WTC11 (cell line): ENCODE results near the gene CADM1. TPM values are rescaled to one million over a fixed set of nuclear protein-coding genes. Genes with fewer than 3 reads are reported as not detected.

ENCODE experiments used
- ATAC-seq: fragments of 200-7000 bp; cut with Tn5 transposase; 2 replicates; pipeline ENCODE4 v1.10.0; 2021; ENCODE audit warnings: mild to moderate bottlenecking, moderate library complexity
- CTCF ChIA-PET: fragments of 300-600 bp; sonication (Branson Sonifier 250); formaldehyde crosslinking; loops from one replicate; lab custom pipeline; 2021; ENCODE audit warnings: antibody characterized with exemption; lab: Charles Lee
- POLR2A ChIA-PET: fragments of 350-600 bp; sonication (Branson Sonifier 250); formaldehyde crosslinking; loops from one replicate; lab custom pipeline; 2021; ENCODE audit warnings: antibody characterized with exemption; lab: Charles Lee
- DNase-seq: peaks from one replicate; pipeline ENCODE4 v3.0.0; 2021; ENCODE audit warnings: low spot score
- H3K27ac Mint-ChIP-seq: 2 replicates; pipeline ENCODE4 v1.8.0; 2021; ENCODE audit warnings: mixed read lengths
- H3K27me3 Mint-ChIP-seq: 2 replicates; pipeline ENCODE4 v1.8.0; 2021; ENCODE audit warnings: low read depth, mild to moderate bottlenecking, moderate library complexity, mixed read lengths
- H3K36me3 Mint-ChIP-seq: 2 replicates; pipeline ENCODE4 v1.8.0; 2021; ENCODE audit warnings: mixed read lengths
- H3K4me1 Mint-ChIP-seq: 2 replicates; pipeline ENCODE4 v1.8.0; 2022; ENCODE audit warnings: mixed read lengths
- H3K4me3 Mint-ChIP-seq: 2 replicates; pipeline ENCODE4 v1.8.0; 2021; ENCODE audit warnings: mild to moderate bottlenecking, moderate library complexity, mixed read lengths
- H3K9me3 Mint-ChIP-seq: 2 replicates; pipeline ENCODE4 v1.8.0; 2021; ENCODE audit warnings: mixed read lengths
- AR ChIP-seq: fragments of 250-450 bp; sonication (Bioruptor Pico); IDR thresholded peaks from 2 replicates; pipeline ENCODE4 v1.9.0; 2021; ENCODE audit warnings: mild to moderate bottlenecking
- CREB1 ChIP-seq: sonication (generic); formaldehyde crosslinking; IDR thresholded peaks from 2 replicates; pipeline ENCODE4 v1.8.0; 2023; ENCODE audit warnings: mild to moderate bottlenecking, missing genetic modification reagents
- ELF4 ChIP-seq: sonication (generic); formaldehyde crosslinking; IDR thresholded peaks from 2 replicates; pipeline ENCODE4 v1.8.1; 2022; ENCODE audit warnings: low read depth, mild to moderate bottlenecking, moderate library complexity, missing genetic modification reagents
- ESRRA ChIP-seq: sonication (generic); formaldehyde crosslinking; IDR thresholded peaks from 2 replicates; pipeline ENCODE4 v1.8.1; 2022; ENCODE audit warnings: mild to moderate bottlenecking, missing genetic modification reagents, borderline replicate concordance
- FOXP1 ChIP-seq: sonication (generic); formaldehyde crosslinking; IDR thresholded peaks from 2 replicates; pipeline ENCODE4 v1.8.0; 2022; ENCODE audit warnings: missing genetic modification reagents, mild to moderate bottlenecking, moderate library complexity, borderline replicate concordance
- GABPB1 ChIP-seq: sonication (generic); formaldehyde crosslinking; IDR thresholded peaks from 2 replicates; pipeline ENCODE4 v1.8.1; 2023; ENCODE audit warnings: mild to moderate bottlenecking, missing genetic modification reagents
- IRF2 ChIP-seq: sonication (generic); formaldehyde crosslinking; IDR thresholded peaks from 2 replicates; pipeline ENCODE4 v1.8.0; 2022; ENCODE audit warnings: low read depth, missing genetic modification reagents, borderline replicate concordance
- JUN ChIP-seq: sonication (generic); formaldehyde crosslinking; IDR thresholded peaks from 2 replicates; pipeline ENCODE4 v1.8.0; 2023; ENCODE audit warnings: mild to moderate bottlenecking, missing genetic modification reagents
- MXD4 ChIP-seq: fragments of 250-450 bp; sonication (Bioruptor Pico); IDR thresholded peaks from 2 replicates; pipeline ENCODE4 v1.8.0; 2021; ENCODE audit warnings: mild to moderate bottlenecking, moderate library complexity, borderline replicate concordance
- NFATC4 ChIP-seq: fragments of 250-450 bp; sonication (Bioruptor Pico); IDR thresholded peaks from 2 replicates; pipeline ENCODE4 v1.9.0; 2021; ENCODE audit warnings: mild to moderate bottlenecking
- NFE2L1 ChIP-seq: sonication (generic); formaldehyde crosslinking; IDR thresholded peaks from 2 replicates; pipeline ENCODE4 v1.8.1; 2023; ENCODE audit warnings: missing genetic modification reagents
- NR2C2 ChIP-seq: sonication (generic); formaldehyde crosslinking; IDR thresholded peaks from 2 replicates; pipeline ENCODE4 v1.8.0; 2022; ENCODE audit warnings: mild to moderate bottlenecking, missing genetic modification reagents
- ZBTB21 ChIP-seq: sonication (generic); formaldehyde crosslinking; IDR thresholded peaks from 2 replicates; pipeline ENCODE4 v1.8.1; 2023; ENCODE audit warnings: mild to moderate bottlenecking, missing genetic modification reagents, borderline replicate concordance
- ZNF219 ChIP-seq: sonication (generic); formaldehyde crosslinking; IDR thresholded peaks from 2 replicates; pipeline ENCODE4 v1.8.0; 2023; ENCODE audit warnings: missing genetic modification reagents, mild to moderate bottlenecking, borderline replicate concordance
- ZNF263 ChIP-seq: sonication (generic); formaldehyde crosslinking; IDR thresholded peaks from 2 replicates; pipeline ENCODE4 v1.8.1; 2022; ENCODE audit warnings: low read depth, mild to moderate bottlenecking, moderate library complexity, missing genetic modification reagents
- ZNF317 ChIP-seq: sonication (generic); formaldehyde crosslinking; IDR thresholded peaks from 2 replicates; pipeline ENCODE4 v1.8.1; 2023; ENCODE audit warnings: low read depth, mild to moderate bottlenecking, moderate library complexity, missing genetic modification reagents, borderline replicate concordance
- total RNA-seq: library from RNA; stranded (reverse); gene quantifications from 3 replicates; pipeline ENCODE4 v1.2.3, GENCODE V29; 2021
- TF ChIP-seq, protein P1 (sequence below): sonication (generic); formaldehyde crosslinking; IDR thresholded peaks from 2 replicates; pipeline ENCODE4 v1.8.1; 2022; ENCODE audit warnings: missing genetic modification reagents, borderline replicate concordance
- TF ChIP-seq, protein P2 (sequence below): sonication (generic); formaldehyde crosslinking; IDR thresholded peaks from 2 replicates; pipeline ENCODE4 v1.8.1; 2022; ENCODE audit warnings: low read depth, mild to moderate bottlenecking, moderate library complexity, missing genetic modification reagents, borderline replicate concordance
- TF ChIP-seq, protein P3 (sequence below): fragments of 250-450 bp; sonication (Bioruptor Pico); IDR thresholded peaks from 2 replicates; pipeline ENCODE4 v1.9.0; 2021; ENCODE audit warnings: mild to moderate bottlenecking, borderline replicate concordance
- TF ChIP-seq, protein P4 (sequence below): sonication (generic); formaldehyde crosslinking; IDR thresholded peaks from 2 replicates; pipeline ENCODE4 v1.8.1; 2023; ENCODE audit warnings: mild to moderate bottlenecking, missing genetic modification reagents, borderline replicate concordance

The CADM1 gene
- total RNA-seq, 1 experiment from 2014 or later: 26.8 TPM

DNA sequence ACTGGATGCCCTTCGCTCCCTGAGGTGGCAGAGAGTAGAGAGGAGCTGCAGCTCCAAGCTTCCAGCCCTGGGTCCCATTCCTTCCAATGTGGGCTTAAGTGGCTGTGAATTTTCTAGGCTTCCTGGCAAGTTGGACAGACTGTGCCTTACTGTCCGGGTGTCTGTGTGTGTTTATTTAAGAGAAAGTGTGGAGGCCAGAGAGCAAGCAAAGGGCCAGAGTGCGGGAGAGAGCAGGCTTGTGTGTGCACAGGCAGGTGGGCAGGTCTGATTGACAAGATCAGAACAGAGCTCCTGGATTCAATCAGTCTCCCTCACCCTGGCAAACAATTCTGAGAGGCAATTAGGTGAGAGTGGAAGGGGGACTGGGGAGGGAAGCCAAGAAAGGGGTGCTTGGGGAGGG, 347.0 kb downstream of the CADM1 start:
- no peak overlapping the region for H3K4me3 Mint-ChIP-seq
- no peak for ATAC-seq
- no peak for DNase-seq
- POLR2A ChIA-PET: no interaction called here
- TF ChIP-seq, protein P1, sequence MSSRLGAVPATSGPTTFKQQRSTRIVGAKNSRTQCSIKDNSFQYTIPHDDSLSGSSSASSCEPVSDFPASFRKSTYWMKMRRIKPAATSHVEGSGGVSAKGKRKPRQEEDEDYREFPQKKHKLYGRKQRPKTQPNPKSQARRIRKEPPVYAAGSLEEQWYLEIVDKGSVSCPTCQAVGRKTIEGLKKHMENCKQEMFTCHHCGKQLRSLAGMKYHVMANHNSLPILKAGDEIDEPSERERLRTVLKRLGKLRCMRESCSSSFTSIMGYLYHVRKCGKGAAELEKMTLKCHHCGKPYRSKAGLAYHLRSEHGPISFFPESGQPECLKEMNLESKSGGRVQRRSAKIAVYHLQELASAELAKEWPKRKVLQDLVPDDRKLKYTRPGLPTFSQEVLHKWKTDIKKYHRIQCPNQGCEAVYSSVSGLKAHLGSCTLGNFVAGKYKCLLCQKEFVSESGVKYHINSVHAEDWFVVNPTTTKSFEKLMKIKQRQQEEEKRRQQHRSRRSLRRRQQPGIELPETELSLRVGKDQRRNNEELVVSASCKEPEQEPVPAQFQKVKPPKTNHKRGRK (CRISPR knock-in tag): no peak
- TF ChIP-seq, protein P2, sequence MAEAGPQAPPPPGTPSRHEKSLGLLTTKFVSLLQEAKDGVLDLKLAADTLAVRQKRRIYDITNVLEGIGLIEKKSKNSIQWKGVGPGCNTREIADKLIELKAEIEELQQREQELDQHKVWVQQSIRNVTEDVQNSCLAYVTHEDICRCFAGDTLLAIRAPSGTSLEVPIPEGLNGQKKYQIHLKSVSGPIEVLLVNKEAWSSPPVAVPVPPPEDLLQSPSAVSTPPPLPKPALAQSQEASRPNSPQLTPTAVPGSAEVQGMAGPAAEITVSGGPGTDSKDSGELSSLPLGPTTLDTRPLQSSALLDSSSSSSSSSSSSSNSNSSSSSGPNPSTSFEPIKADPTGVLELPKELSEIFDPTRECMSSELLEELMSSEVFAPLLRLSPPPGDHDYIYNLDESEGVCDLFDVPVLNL (CRISPR knock-in tag): no peak
- TF ChIP-seq FOXP1 (no peak), MXD4 (CRISPR knock-in tag) (no peak), IRF2 (CRISPR knock-in tag) (no peak)
- TF ChIP-seq, protein P3, sequence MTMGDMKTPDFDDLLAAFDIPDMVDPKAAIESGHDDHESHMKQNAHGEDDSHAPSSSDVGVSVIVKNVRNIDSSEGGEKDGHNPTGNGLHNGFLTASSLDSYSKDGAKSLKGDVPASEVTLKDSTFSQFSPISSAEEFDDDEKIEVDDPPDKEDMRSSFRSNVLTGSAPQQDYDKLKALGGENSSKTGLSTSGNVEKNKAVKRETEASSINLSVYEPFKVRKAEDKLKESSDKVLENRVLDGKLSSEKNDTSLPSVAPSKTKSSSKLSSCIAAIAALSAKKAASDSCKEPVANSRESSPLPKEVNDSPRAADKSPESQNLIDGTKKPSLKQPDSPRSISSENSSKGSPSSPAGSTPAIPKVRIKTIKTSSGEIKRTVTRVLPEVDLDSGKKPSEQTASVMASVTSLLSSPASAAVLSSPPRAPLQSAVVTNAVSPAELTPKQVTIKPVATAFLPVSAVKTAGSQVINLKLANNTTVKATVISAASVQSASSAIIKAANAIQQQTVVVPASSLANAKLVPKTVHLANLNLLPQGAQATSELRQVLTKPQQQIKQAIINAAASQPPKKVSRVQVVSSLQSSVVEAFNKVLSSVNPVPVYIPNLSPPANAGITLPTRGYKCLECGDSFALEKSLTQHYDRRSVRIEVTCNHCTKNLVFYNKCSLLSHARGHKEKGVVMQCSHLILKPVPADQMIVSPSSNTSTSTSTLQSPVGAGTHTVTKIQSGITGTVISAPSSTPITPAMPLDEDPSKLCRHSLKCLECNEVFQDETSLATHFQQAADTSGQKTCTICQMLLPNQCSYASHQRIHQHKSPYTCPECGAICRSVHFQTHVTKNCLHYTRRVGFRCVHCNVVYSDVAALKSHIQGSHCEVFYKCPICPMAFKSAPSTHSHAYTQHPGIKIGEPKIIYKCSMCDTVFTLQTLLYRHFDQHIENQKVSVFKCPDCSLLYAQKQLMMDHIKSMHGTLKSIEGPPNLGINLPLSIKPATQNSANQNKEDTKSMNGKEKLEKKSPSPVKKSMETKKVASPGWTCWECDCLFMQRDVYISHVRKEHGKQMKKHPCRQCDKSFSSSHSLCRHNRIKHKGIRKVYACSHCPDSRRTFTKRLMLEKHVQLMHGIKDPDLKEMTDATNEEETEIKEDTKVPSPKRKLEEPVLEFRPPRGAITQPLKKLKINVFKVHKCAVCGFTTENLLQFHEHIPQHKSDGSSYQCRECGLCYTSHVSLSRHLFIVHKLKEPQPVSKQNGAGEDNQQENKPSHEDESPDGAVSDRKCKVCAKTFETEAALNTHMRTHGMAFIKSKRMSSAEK (CRISPR knock-in tag): no peak
- CTCF ChIA-PET: interaction anchor here (1.4 kb wide), 1 partner anchor 9 kb away, joined by 5 read pairs; no protein-coding TSS in a partner anchor
- H3K27me3 Mint-ChIP-seq: peaks cover 6% of the 10 kb centered on the region; the same call in 1 of the 2 replicates
- peaks cover 21% of the 10 kb centered on the region for H3K4me1 Mint-ChIP-seq
- H3K27ac Mint-ChIP-seq: no peak overlapping the region
- H3K36me3 Mint-ChIP-seq: no peaks in the 10 kb centered on the region; the same call in 1 of the 2 replicates
- H3K9me3 Mint-ChIP-seq: peaks cover 8% of the 10 kb centered on the region

- H3K4me1 Mint-ChIP-seq: peaks cover 9% of the 10 kb centered on the region; the same call in 1 of the 2 replicates
- no peak overlapping the region for H3K27ac Mint-ChIP-seq
- H3K27me3 Mint-ChIP-seq: peaks cover 6% of the 10 kb centered on the region; the same call in 1 of the 2 replicates
- H3K4me3 Mint-ChIP-seq: no peak overlapping the region
- ATAC-seq: no peak
- ChIA-PET CTCF (no interaction called here), POLR2A (no interaction called here)
- TF ChIP-seq ZNF317: no peak
- no peak for TF ChIP-seq NFATC4
- TF ChIP-seq FOXP1: no peak
- TF ChIP-seq, protein P4, sequence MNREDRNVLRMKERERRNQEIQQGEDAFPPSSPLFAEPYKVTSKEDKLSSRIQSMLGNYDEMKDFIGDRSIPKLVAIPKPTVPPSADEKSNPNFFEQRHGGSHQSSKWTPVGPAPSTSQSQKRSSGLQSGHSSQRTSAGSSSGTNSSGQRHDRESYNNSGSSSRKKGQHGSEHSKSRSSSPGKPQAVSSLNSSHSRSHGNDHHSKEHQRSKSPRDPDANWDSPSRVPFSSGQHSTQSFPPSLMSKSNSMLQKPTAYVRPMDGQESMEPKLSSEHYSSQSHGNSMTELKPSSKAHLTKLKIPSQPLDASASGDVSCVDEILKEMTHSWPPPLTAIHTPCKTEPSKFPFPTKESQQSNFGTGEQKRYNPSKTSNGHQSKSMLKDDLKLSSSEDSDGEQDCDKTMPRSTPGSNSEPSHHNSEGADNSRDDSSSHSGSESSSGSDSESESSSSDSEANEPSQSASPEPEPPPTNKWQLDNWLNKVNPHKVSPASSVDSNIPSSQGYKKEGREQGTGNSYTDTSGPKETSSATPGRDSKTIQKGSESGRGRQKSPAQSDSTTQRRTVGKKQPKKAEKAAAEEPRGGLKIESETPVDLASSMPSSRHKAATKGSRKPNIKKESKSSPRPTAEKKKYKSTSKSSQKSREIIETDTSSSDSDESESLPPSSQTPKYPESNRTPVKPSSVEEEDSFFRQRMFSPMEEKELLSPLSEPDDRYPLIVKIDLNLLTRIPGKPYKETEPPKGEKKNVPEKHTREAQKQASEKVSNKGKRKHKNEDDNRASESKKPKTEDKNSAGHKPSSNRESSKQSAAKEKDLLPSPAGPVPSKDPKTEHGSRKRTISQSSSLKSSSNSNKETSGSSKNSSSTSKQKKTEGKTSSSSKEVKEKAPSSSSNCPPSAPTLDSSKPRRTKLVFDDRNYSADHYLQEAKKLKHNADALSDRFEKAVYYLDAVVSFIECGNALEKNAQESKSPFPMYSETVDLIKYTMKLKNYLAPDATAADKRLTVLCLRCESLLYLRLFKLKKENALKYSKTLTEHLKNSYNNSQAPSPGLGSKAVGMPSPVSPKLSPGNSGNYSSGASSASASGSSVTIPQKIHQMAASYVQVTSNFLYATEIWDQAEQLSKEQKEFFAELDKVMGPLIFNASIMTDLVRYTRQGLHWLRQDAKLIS (CRISPR knock-in tag): no peak
- TF ChIP-seq ZBTB21 (CRISPR knock-in tag): no peak
- no peak for TF ChIP-seq CREB1 (CRISPR knock-in tag)
- TF ChIP-seq ESRRA: no peak
- no peak for TF ChIP-seq GABPB1 (CRISPR knock-in tag)
- no peak for TF ChIP-seq JUN
- no peak for TF ChIP-seq ZNF263 (CRISPR knock-in tag)
- no peak for TF ChIP-seq ELF4 (CRISPR knock-in tag)
- no peak for TF ChIP-seq ZNF219
- no peak for TF ChIP-seq AR (CRISPR knock-in tag)
- TF ChIP-seq NR2C2: no peak
- TF ChIP-seq NFE2L1: no peak
- DNase-seq: no peak
- peaks cover 8% of the 10 kb centered on the region for H3K9me3 Mint-ChIP-seq
- no peaks in the 10 kb centered on the region; the same call in 1 of the 2 replicates for H3K36me3 Mint-ChIP-seq
These were observed 348.2 kb downstream of the CADM1 start for GRCh38 chr11:115155978-115156377.
